H9 (cell line): ENCODE data around the gene NODAL. TPM values are rescaled to one million over a fixed set of nuclear protein-coding genes. Genes with fewer than 3 reads are reported as not detected.

Experiments
- DNase-seq: peaks from one replicate; pipeline ENCODE4 v3.0.0-alpha.2; 2017
- H2AFZ ChIP-seq: one replicate; pipeline ENCODE4 v1.6.1; 2013; ENCODE audit warnings: mild to moderate bottlenecking, low read length, control low read depth, moderate library complexity
- H2AK5ac ChIP-seq: 2 replicates; pipeline ENCODE4 v1.6.1; 2013; ENCODE audit warnings: low read length, control low read depth, mixed read lengths; ENCODE audit not compliant: insufficient read length
- H2BK120ac ChIP-seq: one replicate; pipeline ENCODE4 v1.6.1; 2013; ENCODE audit warnings: low read depth, mild to moderate bottlenecking, low read length, control low read depth, inconsistent platforms; ENCODE audit not compliant: poor library complexity, severe bottlenecking
- H2BK12ac ChIP-seq: 2 replicates; pipeline ENCODE4 v1.6.1; 2013; ENCODE audit warnings: low read length, control low read depth, mixed read lengths, low read depth; ENCODE audit not compliant: insufficient read length
- H2BK15ac ChIP-seq: 2 replicates; pipeline ENCODE4 v1.6.1; 2013; ENCODE audit warnings: low read depth, low read length, control low read depth
- H2BK20ac ChIP-seq: one replicate; pipeline ENCODE4 v1.6.1; 2013; ENCODE audit warnings: low read depth, mild to moderate bottlenecking, low read length, control low read depth, inconsistent platforms; ENCODE audit not compliant: poor library complexity, severe bottlenecking
- H2BK5ac ChIP-seq: 2 replicates; pipeline ENCODE4 v1.6.1; 2013; ENCODE audit warnings: low read length, control low read depth, mixed read lengths; ENCODE audit not compliant: insufficient read length
- H3K14ac ChIP-seq: 2 replicates; pipeline ENCODE4 v1.6.1; 2013; ENCODE audit warnings: low read length, control low read depth; ENCODE audit not compliant: insufficient read depth
- H3K18ac ChIP-seq: 2 replicates; pipeline ENCODE4 v1.6.1; 2013; ENCODE audit warnings: low read depth, mild to moderate bottlenecking, mixed read lengths, low read length, control low read depth; ENCODE audit not compliant: insufficient read length
- H3K23ac ChIP-seq: 2 replicates; pipeline ENCODE4 v1.6.1; 2013; ENCODE audit warnings: low read length, control low read depth, mixed read lengths, low read depth; ENCODE audit not compliant: insufficient read length
- H3K23me2 ChIP-seq: 2 replicates; pipeline ENCODE4 v1.6.1; 2013; ENCODE audit warnings: low read depth, mild to moderate bottlenecking, mixed read lengths, low read length, control low read depth; ENCODE audit not compliant: insufficient read length, poor library complexity, severe bottlenecking
- H3K27ac ChIP-seq: 2 replicates; pipeline ENCODE4 v1.5.1; 2013; ENCODE audit warnings: low read length, control low read depth, mixed read lengths, low read depth; ENCODE audit not compliant: insufficient read length
- H3K27me3 ChIP-seq: 2 replicates; pipeline ENCODE4 v1.6.1; 2013; ENCODE audit warnings: low read length, control low read depth, inconsistent platforms; ENCODE audit not compliant: insufficient read depth
- H3K4ac ChIP-seq: 2 replicates; pipeline ENCODE4 v1.6.1; 2013; ENCODE audit warnings: low read depth, mild to moderate bottlenecking, control low read depth, inconsistent platforms, low read length, moderate library complexity
- H3K4me1 ChIP-seq: 2 replicates; pipeline ENCODE4 v1.6.1; 2013; ENCODE audit warnings: low read length, control low read depth, inconsistent platforms; ENCODE audit not compliant: insufficient read depth
- H3K4me2 ChIP-seq: 2 replicates; pipeline ENCODE4 v1.6.1; 2013; ENCODE audit warnings: low read length, control low read depth, mixed read lengths; ENCODE audit not compliant: insufficient read length, insufficient read depth
- H3K56ac ChIP-seq: 2 replicates; pipeline ENCODE4 v1.6.1; 2013; ENCODE audit warnings: low read depth, mild to moderate bottlenecking, mixed read lengths, low read length, control low read depth; ENCODE audit not compliant: insufficient read length
- H3K79me1 ChIP-seq: 2 replicates; pipeline ENCODE4 v1.6.1; 2013; ENCODE audit warnings: low read depth, mild to moderate bottlenecking, moderate library complexity, low read length, control low read depth, inconsistent platforms; ENCODE audit not compliant: insufficient read depth, poor library complexity, severe bottlenecking
- H3K79me2 ChIP-seq: 2 replicates; pipeline ENCODE4 v1.6.1; 2013; ENCODE audit warnings: low read length, control low read depth, inconsistent platforms; ENCODE audit not compliant: insufficient read depth
- H3K9ac ChIP-seq: 2 replicates; pipeline ENCODE4 v1.6.1; 2013; ENCODE audit warnings: low read length, control low read depth, mixed read lengths; ENCODE audit not compliant: insufficient read length; ENCODE audit errors: extremely low read depth
- H3K9me3 ChIP-seq: one replicate; pipeline ENCODE4 v1.6.1; 2013; ENCODE audit warnings: low read depth, low read length, inconsistent platforms; ENCODE audit not compliant: control insufficient read depth
- H3T11ph ChIP-seq: one replicate; pipeline ENCODE4 v1.6.1; 2013; ENCODE audit warnings: mild to moderate bottlenecking, low read length, control low read depth, inconsistent platforms
- H4K20me1 ChIP-seq: one replicate; pipeline ENCODE4 v1.6.1; 2013; ENCODE audit not compliant: control insufficient read depth, insufficient read length, insufficient read depth
- H4K5ac ChIP-seq: 2 replicates; pipeline ENCODE4 v1.6.1; 2013; ENCODE audit warnings: low read depth, mild to moderate bottlenecking, mixed read lengths, low read length, control low read depth; ENCODE audit not compliant: insufficient read length
- H4K8ac ChIP-seq: replicated peaks from 2 replicates; pipeline ENCODE4 v1.6.1; 2013; ENCODE audit warnings: low read length, control low read depth, mixed read lengths, low read depth; ENCODE audit not compliant: insufficient read length
- H4K91ac ChIP-seq: 2 replicates; pipeline ENCODE4 v1.6.1; 2013; ENCODE audit warnings: low read depth, mild to moderate bottlenecking, moderate library complexity, mixed read lengths, low read length, control low read depth; ENCODE audit not compliant: insufficient read length
- H3K27ac Mint-ChIP-seq, 3 experiments: 2 replicates in 2 of 3; 3 replicates in 1 of 3; pipeline ENCODE4 v1.8.0; 2020 to 2021; ENCODE audit warnings: mixed read lengths in 3 of 3, mild to moderate bottlenecking in 1 of 3, moderate library complexity in 1 of 3
- H3K27me3 Mint-ChIP-seq: 2 replicates; pipeline ENCODE4 v1.8.0; 2021; ENCODE audit warnings: low read depth, mild to moderate bottlenecking, moderate library complexity, mixed read lengths
- H3K36me3 Mint-ChIP-seq, 3 experiments: 2 replicates in 2 of 3; 3 replicates in 1 of 3; pipeline ENCODE4 v1.8.0; 2020 to 2021; ENCODE audit warnings: low read depth in 3 of 3, mixed read lengths in 3 of 3; ENCODE audit not compliant: insufficient read depth in 1 of 3
- H3K4me1 Mint-ChIP-seq, 2 experiments: 2 replicates each; pipeline ENCODE4 v1.8.0; 2020; ENCODE audit warnings: mixed read lengths in 2 of 2
- H3K4me3 Mint-ChIP-seq, 2 experiments: 2 replicates in 1 of 2; 3 replicates in 1 of 2; pipeline ENCODE4 v1.8.0; 2020 to 2021; ENCODE audit warnings: mild to moderate bottlenecking in 2 of 2, mixed read lengths in 2 of 2, moderate library complexity in 1 of 2
- H3K9me3 Mint-ChIP-seq, 2 experiments: 2 replicates in 1 of 2; 3 replicates in 1 of 2; pipeline ENCODE4 v1.8.0; 2020; ENCODE audit warnings: mild to moderate bottlenecking in 2 of 2, mixed read lengths in 2 of 2, moderate library complexity in 1 of 2
- WGBS: extraction: QIAGEN DNeasy Blood & Tissue Kit; methylation state at CpG from one replicate; pipeline ENCODE4 v1.1.7; 2013; ENCODE audit warnings: missing lambda C conversion rate, low lambda C conversion rate, mixed read lengths; ENCODE audit not compliant: insufficient read length; ENCODE audit errors: extremely low coverage; 5-methylcytosine and 5-hydroxymethylcytosine counted together
- total RNA-seq: library from RNA; stranded (reverse); gene quantifications from 2 replicates; pipeline ENCODE4 v1.2.1, GENCODE V29; 2021
- TF ChIP-seq, protein P1 (sequence below): fragments of 200-600 bp; sonication (generic); conservative IDR thresholded peaks from 3 replicates; pipeline ENCODE4 v1.8.0; 2021; ENCODE audit warnings: antibody characterized with exemption, mild to moderate bottlenecking

NODAL gene
- total RNA-seq, 1 experiment from 2014 or later: 80.7 TPM

DNA sequence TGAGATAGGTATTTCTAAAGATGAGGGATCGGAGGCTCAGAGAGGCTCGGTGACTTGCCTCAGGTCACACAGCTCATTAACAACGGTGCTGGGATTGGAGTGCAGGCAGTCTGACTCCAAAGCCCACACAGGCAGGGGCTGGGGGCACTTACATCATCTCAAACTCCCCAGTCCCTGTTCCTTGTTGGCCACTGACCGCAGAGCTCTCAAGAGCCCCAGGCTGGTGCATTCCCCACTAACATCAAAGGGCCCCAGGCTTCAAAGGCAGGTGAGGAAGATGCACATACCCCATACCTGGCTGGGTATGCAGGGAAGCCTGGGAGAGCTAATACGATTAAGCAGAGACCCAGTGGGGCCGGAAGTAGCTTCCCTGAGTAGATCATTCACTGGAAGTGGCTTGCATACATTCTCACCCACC, 13.7 kb upstream of the NODAL start:
- TF ChIP-seq, protein P1, sequence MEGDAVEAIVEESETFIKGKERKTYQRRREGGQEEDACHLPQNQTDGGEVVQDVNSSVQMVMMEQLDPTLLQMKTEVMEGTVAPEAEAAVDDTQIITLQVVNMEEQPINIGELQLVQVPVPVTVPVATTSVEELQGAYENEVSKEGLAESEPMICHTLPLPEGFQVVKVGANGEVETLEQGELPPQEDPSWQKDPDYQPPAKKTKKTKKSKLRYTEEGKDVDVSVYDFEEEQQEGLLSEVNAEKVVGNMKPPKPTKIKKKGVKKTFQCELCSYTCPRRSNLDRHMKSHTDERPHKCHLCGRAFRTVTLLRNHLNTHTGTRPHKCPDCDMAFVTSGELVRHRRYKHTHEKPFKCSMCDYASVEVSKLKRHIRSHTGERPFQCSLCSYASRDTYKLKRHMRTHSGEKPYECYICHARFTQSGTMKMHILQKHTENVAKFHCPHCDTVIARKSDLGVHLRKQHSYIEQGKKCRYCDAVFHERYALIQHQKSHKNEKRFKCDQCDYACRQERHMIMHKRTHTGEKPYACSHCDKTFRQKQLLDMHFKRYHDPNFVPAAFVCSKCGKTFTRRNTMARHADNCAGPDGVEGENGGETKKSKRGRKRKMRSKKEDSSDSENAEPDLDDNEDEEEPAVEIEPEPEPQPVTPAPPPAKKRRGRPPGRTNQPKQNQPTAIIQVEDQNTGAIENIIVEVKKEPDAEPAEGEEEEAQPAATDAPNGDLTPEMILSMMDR: no peak
- H3K79me2 ChIP-seq: no peaks in the 10 kb centered on the region
- H3K23ac ChIP-seq: no peak overlapping the region
- no peak overlapping the region for H3K18ac ChIP-seq
- WGBS: no CpG with 5 or more reads among the region's 6 CpGs
- no peak overlapping the region for H3K4ac ChIP-seq
- no peak overlapping the region for H3K56ac ChIP-seq
- H3K27ac ChIP-seq: no peak overlapping the region
- no peaks in the 10 kb centered on the region for H3K79me1 ChIP-seq
- no peak overlapping the region for H4K8ac ChIP-seq
- no peaks in the 10 kb centered on the region; a peak in 1 of 5 replicates for H3K9me3 Mint-ChIP-seq
- H3K27ac Mint-ChIP-seq: peak overlapping the region in 2 of 3 experiments; percentile 40 to 72; a peak in 2 of 7 replicates
- H3T11ph ChIP-seq: no peak overlapping the region
- H4K91ac ChIP-seq: no peak overlapping the region
- H3K4me2 ChIP-seq: peak overlapping the region; percentile 48
- H4K5ac ChIP-seq: no peak overlapping the region
- no peak overlapping the region for H2BK15ac ChIP-seq
- H3K4me3 Mint-ChIP-seq: peak overlapping the region; percentile 17 to 28; a peak in 4 of 5 replicates
- no peak overlapping the region for H3K14ac ChIP-seq
- H2AK5ac ChIP-seq: no peak overlapping the region
- peaks cover 50 to 53% of the 10 kb centered on the region in 2 experiments for H3K4me1 Mint-ChIP-seq
- no peaks in the 10 kb centered on the region for H3K9me3 ChIP-seq
- no peak overlapping the region for H2BK12ac ChIP-seq
- H2BK5ac ChIP-seq: no peak overlapping the region
- peak; percentile 97 for DNase-seq
- H3K23me2 ChIP-seq: peaks cover 14% of the 10 kb centered on the region
- H3K9ac ChIP-seq: no peak overlapping the region
- H2AFZ ChIP-seq: no peak overlapping the region
- H2BK120ac ChIP-seq: no peak overlapping the region
- no peaks in the 10 kb centered on the region for H4K20me1 ChIP-seq
- H3K4me1 ChIP-seq: peaks cover 16% of the 10 kb centered on the region; the same call in 1 of the 2 replicates
- peaks cover 14% of the 10 kb centered on the region; the same call in 1 of the 2 replicates for H3K27me3 ChIP-seq
- no peaks in the 10 kb centered on the region; a peak in 1 of 7 replicates for H3K36me3 Mint-ChIP-seq
- peaks cover 83% of the 10 kb centered on the region for H3K27me3 Mint-ChIP-seq
- H2BK20ac ChIP-seq: no peak overlapping the region
